HFF-Myc (cell line): ENCODE results near the gene GAGE10.

Experiments used
- DNase-seq: peaks from one replicate; pipeline ENCODE4 v3.0.0-alpha.2; 2011; ENCODE audit warnings: low read depth; ENCODE audit errors: extremely low read depth
- H3K4me3 ChIP-seq: replicated peaks from 2 replicates; pipeline ENCODE4 v1.5.1; 2011; ENCODE audit warnings: low read depth, mild to moderate bottlenecking, control low read depth, low read length
- TF ChIP-seq, protein P1 (sequence below): IDR thresholded peaks from 2 replicates; pipeline ENCODE4 v1.5.1; 2012; ENCODE audit warnings: mild to moderate bottlenecking, low read depth, low read length, control low read depth; ENCODE audit errors: missing control alignments

GAGE10 gene

GRCh38 chrX:49303346-49303745 is at the start of gene GAGE10:
Gene GAGE10, plus strand, starts transcription at chrX:49303646. Its CDS starts 1,214 bp downstream, at chrX:49304860.
- TF ChIP-seq, protein P1, sequence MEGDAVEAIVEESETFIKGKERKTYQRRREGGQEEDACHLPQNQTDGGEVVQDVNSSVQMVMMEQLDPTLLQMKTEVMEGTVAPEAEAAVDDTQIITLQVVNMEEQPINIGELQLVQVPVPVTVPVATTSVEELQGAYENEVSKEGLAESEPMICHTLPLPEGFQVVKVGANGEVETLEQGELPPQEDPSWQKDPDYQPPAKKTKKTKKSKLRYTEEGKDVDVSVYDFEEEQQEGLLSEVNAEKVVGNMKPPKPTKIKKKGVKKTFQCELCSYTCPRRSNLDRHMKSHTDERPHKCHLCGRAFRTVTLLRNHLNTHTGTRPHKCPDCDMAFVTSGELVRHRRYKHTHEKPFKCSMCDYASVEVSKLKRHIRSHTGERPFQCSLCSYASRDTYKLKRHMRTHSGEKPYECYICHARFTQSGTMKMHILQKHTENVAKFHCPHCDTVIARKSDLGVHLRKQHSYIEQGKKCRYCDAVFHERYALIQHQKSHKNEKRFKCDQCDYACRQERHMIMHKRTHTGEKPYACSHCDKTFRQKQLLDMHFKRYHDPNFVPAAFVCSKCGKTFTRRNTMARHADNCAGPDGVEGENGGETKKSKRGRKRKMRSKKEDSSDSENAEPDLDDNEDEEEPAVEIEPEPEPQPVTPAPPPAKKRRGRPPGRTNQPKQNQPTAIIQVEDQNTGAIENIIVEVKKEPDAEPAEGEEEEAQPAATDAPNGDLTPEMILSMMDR: no peak
- DNase-seq: no peak
- H3K4me3 ChIP-seq: no peak within 1 kb of the TSS

DNA sequence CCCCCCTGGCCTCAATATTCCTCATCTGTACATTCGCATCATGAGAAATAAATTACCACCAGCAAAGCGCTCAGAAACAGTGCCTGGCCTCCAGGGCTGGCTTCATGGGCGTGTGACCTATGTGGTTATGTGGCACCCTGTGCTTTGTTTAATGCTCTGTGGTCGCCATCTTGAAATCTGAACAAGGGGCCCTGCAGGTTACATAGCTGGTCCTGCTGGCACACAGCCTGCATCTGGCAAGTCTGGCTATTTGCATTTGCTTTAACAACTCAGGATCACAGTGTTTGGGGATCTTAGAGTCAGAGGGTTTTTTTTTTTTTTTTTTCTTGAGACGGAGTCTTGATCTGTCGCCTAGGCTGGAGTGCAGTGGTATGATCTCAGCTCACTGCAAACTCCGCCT is 48.8 kb upstream of the GAGE10 start:
- no peak overlapping the region for H3K4me3 ChIP-seq
- TF ChIP-seq, protein P1: no peak
- no peak for DNase-seq

DNA sequence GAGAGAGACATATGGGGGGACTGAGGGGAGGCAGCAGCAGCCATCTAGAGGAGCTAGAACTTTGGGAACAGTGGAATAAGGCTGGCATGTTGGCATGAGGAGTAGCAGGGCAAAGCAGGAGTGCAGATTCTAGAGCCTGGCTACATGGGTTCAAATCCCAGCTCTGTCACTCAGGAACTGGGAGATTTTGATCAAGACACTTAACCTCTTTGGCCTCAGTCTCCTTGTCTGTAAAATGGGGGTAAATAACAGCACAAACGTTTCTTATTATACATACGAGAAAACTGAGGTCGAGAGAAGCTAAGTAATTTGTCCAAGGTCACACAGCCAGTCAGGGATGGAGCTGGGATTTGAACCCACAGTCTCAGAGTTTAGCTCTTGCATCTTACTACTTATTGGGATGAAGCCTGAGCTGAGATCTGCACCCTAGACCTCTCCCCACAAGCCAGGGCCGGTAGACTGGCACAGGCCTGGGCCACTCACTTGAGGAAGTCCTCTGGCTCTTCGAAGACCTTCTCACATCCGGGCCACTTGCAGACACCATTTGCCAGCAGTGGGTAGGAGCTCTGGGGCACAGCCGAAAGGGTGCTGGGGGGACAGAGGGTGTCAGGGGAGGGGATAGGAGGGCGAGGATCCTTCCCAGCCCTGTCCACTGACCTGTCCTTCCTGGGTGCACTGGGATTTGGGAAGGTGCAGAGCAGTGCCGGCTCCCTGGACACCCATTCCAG is 47.0 kb upstream of the GAGE10 start:
- no peak overlapping the region for H3K4me3 ChIP-seq
- no peak for DNase-seq
- TF ChIP-seq, protein P1: no peak

GRCh38 chrX:49257074-49257790 is 46.2 kb upstream of the GAGE10 start:
- TF ChIP-seq, protein P1: no peak
- H3K4me3 ChIP-seq: no peak overlapping the region
- DNase-seq: no peak

DNA sequence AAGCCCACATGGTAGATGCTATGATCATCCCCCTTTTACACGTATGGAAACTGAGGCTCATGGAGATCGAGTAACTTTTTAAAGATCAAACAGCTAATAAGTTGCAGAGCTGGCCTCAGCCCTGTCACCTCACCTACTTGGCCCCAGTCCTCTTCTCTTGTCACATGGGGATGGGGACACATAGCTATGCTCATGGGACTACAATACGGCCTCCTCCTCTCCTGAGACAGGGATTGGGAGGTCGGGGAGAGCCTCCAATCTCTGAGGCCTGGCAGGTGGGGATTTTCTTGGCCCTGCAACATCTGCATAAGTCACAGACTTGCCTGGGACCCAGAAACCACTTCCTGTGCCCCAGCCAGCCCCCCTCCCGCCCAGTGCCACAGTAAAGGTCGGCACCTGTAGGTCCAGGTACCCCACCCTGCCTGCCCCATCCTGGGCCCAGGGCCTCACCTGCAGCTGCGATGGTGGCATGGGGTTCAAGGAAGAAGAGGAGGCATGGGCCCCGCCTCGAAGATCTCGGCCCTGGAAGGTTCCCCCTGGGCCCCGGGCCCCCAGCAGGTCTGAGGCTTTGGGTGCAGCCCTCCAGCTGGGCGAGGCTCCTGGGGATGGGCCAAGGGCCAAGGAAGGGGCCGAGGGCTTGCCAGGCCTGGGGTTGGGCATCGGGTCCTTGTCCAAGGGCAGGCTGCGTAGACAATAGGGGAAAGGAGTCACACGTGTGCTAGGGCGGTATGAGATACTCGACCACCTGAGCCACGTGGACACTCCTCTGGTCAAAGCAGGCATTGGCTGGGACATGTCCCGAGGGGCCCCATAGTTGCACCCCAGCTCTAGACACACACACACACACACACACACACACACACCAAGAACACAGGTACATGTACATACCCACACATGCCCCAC is 45.3 kb upstream of the GAGE10 start:
- TF ChIP-seq, protein P1: no peak
- no peak for DNase-seq
- no peak overlapping the region for H3K4me3 ChIP-seq

DNA sequence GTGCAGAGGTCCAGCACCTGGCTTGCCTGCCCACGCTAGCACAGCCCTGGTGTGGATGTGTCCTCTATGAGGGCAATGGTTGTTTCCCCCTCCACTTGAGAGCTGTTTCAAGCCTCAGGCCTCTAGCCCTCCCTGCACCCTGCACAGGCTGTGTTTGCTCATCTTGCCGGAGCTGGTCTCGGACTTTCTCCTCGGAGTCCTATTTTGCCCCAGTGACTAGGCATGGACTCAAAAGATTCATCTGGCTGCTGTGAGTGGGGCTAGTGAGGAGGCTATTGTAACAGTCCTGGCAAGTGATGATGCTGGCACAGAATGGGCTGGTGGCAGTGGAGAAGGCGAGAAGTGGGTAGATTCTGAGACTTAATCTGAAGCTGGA is 44.7 kb upstream of the GAGE10 start:
- TF ChIP-seq, protein P1: no peak
- DNase-seq: no peak
- no peak overlapping the region for H3K4me3 ChIP-seq
